H1 (cell line): ENCODE measurements around the gene GRIP2.

ENCODE experiments used
- BRCA1 ChIP-seq: IDR thresholded peaks from 2 replicates; pipeline ENCODE4 v1.6.1; 2012; ENCODE audit warnings: low read depth, low read length, improper control_type of control experiment
- CTCF ChIP-seq, 3 experiments: IDR thresholded peaks; 1 replicate in 2 of 3; 2 replicates in 1 of 3; pipeline versions ENCODE4 v1.5.1 to v1.6.1; 2011; ENCODE audit warnings: low read length in 3 of 3, mild to moderate bottlenecking in 3 of 3, inconsistent platforms in 2 of 3, low read depth in 1 of 3, moderate library complexity in 1 of 3; ENCODE audit not compliant: insufficient read depth in 1 of 3; ENCODE audit errors: control extremely low read depth in 1 of 3
- JUND ChIP-seq: IDR thresholded peaks from 2 replicates; pipeline ENCODE4 v1.6.1; 2011; ENCODE audit warnings: mild to moderate bottlenecking, improper control_type of control experiment, low read length
- POLR2A ChIP-seq, 2 experiments: IDR thresholded peaks; 1 replicate in 1 of 2; 2 replicates in 1 of 2; pipeline ENCODE4 v1.6.1; 2011; ENCODE audit warnings: low read depth in 2 of 2, low read length in 2 of 2, mild to moderate bottlenecking in 2 of 2; ENCODE audit errors: control extremely low read depth in 1 of 2
- POLR2AphosphoS5 ChIP-seq: IDR thresholded peaks from 2 replicates; pipeline ENCODE4 v1.6.1; 2011; ENCODE audit warnings: low read depth, low read length
- SIN3A ChIP-seq, 2 experiments: IDR thresholded peaks in 1 of 2; conservative IDR thresholded peaks in 1 of 2; 2 replicates each; pipeline ENCODE4 v1.6.1; 2011 to 2012; ENCODE audit warnings: low read length in 2 of 2, improper control_type of control experiment in 1 of 2, low read depth in 1 of 2, mild to moderate bottlenecking in 1 of 2

DNA sequence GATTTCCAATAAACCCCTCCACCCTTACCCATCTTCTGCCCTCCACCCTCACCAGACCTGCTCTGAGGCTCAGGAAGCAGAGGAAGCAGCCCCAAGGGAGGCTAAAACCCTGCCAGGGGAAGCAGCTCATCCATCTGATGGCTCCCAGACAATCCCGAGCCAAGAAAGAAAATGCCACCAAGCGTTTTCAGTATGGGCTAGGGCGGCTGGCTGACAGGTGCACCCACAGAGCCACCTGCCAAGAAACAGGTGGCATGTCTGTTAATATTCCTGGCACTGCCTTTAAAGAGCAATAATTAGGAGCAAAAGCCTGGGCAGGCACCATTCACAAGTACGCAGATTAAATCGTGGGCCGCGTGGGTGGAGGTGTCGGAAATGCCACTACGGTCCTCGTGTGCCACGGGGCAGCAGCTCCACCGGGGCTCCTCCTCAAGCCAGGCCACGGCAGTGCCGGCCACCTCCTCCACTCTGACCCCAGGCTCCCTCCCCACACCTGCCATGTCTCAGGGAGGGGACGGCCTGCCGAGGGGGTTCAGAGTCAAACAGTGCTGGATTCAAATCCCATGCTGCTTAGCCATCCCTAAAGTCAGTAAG is 23.9 kb upstream of the GRIP2 start:
- TF ChIP-seq JUND (no peak), BRCA1 (no peak), POLR2A (IDR thresholded peaks at IDR 0.05; ENCODE audit: control extremely low read depth in 1 of 2, low read depth in 2 of 2, low read length in 2 of 2) (no peak), POLR2AphosphoS5 (no peak), SIN3A (conservative IDR thresholded peaks at IDR 0.05 in 1 of 2, IDR thresholded peaks at IDR 0.05 in 1 of 2; ENCODE audit: low read depth in 1 of 2, low read length in 2 of 2) (no peak), CTCF (IDR thresholded peaks at IDR 0.05; ENCODE audit: control extremely low read depth in 1 of 3, insufficient read depth in 1 of 3, low read depth in 1 of 3, low read length in 3 of 3) (no peak)
